AG09309 (cell line): ENCODE data around the gene CDH24.

ENCODE experiments used
- DNase-seq: peaks from one replicate; pipeline ENCODE4 v3.0.0-alpha.2; 2010; ENCODE audit warnings: low read depth
- H3K4me3 ChIP-seq: 2 replicates; pipeline ENCODE4 v1.5.1; 2011; ENCODE audit warnings: mild to moderate bottlenecking, low read depth, low read length, moderate library complexity; ENCODE audit not compliant: control insufficient read depth
- CTCF ChIP-seq: IDR thresholded peaks from 2 replicates; pipeline ENCODE4 v1.5.1; 2011; ENCODE audit warnings: mild to moderate bottlenecking, low read depth, low read length, inconsistent platforms; ENCODE audit not compliant: insufficient read depth, control insufficient read depth; ENCODE audit errors: missing control alignments

Gene CDH24

GRCh38 chr14:23057757-23058653 lies 685 bp upstream of the CDH24 start:
- peak; percentile 94 for TF ChIP-seq CTCF
- no peak for DNase-seq
- peak overlapping the region; percentile 38 for H3K4me3 ChIP-seq

GRCh38 chr14:23056145-23056955 lies 970 bp downstream of the CDH24 start:
- no peak for DNase-seq
- TF ChIP-seq CTCF: peak; percentile 90
- peak overlapping the region; percentile 36 for H3K4me3 ChIP-seq

DNA sequence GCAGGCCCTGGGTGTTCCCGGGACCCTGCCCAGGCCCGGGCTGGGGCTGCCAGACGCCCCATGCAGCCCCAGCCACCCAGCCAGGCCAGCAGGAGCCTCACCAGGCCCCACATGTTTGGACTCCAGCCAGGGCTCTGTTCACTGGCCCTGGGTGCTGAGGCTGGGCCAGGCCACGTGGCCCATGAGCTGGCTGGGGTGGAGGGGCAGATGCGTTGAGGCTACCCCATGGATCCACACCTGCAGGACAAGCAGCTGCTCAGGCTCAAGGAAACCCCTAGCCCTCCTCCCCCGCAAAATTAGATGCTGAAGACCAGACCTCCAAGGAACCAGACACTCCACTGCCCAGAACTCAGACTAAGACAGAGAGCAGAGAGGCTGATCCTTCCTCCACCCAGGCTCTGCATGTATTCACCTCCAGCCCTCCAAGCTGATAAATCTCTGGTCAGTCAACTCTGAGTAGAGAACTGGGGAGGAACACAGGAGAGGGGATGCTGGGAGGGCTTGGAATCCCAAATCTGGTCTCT lies 1.6 kb downstream of the CDH24 start:
- no peak overlapping the region for H3K4me3 ChIP-seq
- TF ChIP-seq CTCF: no peak
- DNase-seq: no peak

DNA sequence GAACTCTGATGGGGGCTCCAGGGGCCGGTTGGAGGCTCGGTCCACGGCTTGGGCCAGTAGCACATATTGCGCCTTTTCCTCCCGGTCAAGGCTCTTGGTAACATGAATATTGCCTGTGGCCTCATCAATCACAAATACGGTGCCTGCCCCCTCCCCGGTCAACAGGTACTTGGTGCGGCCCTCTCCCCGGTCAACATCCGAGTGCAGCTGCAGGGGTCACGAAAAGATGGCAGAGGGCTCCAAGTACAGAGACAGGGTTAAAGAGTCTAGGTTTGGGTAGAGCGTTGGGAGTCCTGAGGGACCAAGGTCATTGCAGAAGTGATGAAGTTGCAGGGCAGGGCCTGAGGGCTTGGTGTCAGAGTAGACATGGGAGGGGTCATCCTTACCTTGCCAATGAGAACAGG lies 2.2 kb downstream of the CDH24 start:
- H3K4me3 ChIP-seq: no peak overlapping the region
- no peak for TF ChIP-seq CTCF
- DNase-seq: no peak

DNA sequence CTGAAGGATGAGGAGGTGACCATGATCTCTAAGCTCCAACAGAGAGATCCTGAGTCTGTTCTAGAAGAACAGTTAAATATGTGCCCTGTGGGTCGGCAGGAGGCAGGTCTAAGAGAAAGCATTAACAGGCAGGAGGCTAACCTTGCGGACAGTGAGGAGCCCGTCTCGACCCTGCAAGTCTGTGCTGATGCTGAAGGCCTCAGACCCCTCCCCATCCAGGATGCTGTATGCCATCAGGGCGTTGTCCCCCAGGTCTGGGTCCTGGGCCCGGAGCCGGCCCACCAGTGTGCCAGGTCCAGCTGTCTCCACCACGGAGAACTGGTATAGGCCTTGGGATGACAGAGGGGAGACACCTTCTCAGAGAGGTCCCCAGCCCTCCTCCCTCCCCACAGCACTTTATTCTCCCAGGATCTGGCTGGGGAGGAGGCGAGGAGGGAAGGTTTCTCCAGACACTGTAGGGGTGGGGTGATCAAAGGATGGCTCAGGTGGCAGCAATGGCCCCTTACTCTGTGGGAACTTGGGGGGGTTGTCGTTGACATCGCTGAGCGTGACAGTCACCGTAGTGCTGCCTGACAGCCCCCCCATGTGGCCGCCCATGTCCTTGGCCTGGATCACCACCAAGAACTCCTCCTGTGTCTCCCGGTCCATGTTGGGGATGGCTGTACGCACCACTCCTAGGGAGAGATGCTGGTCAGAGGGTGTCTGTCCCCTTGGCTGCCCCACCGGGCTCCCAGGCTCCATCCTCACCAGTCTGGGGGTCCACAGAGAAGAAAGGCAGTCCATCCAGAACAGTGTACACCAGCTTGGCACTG lies 3.1 kb downstream of the CDH24 start:
- TF ChIP-seq CTCF: peak; percentile 29
- no peak for DNase-seq
- no peak overlapping the region for H3K4me3 ChIP-seq

DNA sequence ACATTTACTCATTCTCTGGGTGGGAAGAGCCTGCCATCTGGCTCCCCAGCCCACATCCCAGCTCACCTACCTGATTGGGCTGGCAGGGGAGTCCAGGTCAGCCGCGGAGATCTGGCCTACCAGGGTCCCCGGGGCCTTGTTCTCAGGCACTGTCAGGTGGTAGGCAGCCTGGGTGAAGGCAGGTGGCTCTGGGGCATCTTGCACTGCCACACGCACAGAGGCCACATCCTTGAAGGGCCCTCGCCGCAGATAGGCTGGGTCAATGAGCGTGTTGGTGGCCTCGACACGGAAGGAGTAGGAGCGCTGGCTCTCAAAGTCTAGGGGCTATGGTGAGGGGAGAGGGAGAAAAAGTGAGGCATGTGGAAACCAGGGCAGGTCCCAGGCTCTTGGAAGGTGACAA lies 3.9 kb downstream of the CDH24 start:
- DNase-seq: no peak
- H3K4me3 ChIP-seq: no peak overlapping the region
- TF ChIP-seq CTCF: no peak
